GM19372 (cell line): ENCODE measurements around the gene ICA1.

Experiments
- ATAC-seq: cut with Tn5 transposase; IDR thresholded peaks from one replicate; pipeline ENCODE4 v1.9.1; 2021; ENCODE audit warnings: mild to moderate bottlenecking, low read depth, moderate library complexity; ENCODE audit not compliant: unreplicated experiment

Gene ICA1

GRCh38 chr7:8205031-8205387 is 57.0 kb downstream of the ICA1 start:
- no peak for ATAC-seq

GRCh38 chr7:8204339-8205030 is 57.5 kb downstream of the ICA1 start:
- no peak for ATAC-seq

DNA sequence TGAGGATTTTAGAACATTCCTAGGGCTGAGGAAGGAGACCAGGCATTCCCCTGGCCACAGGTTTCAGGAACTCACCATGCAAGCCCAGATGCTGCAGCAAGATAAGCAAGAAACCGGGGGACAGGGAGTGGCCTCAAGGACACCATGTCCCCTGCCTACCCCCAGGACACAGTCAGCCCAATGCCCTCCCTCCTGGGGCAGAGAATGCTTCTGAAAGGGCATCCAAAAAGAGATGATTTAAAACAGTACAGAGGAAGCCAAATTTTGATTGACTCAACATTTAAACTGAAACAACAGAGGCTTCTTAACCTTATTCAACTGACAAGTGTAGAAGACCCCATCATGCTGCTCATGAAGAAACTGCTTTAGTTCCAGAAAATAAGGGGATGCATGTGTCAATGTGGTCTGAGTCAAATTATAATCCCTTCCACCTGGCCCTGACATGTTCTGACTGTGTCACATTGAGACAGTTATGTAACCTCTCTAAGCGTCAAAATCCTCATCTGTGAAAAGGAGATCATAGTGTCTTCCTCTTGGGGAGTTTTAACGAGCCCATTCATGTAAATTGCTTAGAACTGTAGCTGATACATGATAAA is 60.0 kb downstream of the ICA1 start:
- no peak for ATAC-seq

DNA sequence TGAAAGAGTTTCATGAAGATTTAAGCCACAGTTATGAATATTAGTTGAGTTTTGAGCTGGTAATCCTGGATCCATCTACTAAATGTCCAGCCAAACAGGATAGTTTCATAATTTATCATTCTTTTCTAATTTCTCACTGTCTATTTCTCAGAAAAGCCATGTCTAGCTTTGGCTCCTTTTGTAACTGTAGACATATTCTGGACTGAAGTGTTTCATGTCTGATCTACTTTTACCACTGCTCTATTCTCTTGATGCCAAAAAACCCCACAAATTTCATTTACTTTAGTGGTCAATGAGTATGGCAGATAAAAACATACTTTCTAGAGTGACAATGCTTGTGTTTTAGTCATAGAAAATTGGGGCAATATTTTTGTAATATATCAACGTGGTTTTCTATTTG is 61.2 kb downstream of the ICA1 start:
- ATAC-seq = no peak

DNA sequence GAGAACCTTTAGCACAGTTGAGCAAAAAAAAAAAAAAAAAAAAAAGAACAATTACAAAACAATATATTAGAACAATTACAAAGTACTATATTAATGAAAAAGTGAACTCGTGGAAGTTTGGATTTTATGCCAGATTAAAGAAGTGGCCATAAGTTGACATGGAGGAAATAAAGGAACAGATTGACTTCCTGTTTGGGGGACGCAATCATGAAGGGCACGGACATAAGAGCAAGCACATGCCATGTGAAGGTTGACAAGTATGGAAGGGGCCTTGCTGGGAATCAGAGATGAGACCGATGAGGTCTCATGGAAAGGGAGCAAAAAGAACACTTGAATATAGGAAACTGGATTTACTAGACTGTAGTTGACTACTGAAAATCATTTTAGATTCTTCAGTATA is 61.7 kb downstream of the ICA1 start:
- no peak for ATAC-seq

DNA sequence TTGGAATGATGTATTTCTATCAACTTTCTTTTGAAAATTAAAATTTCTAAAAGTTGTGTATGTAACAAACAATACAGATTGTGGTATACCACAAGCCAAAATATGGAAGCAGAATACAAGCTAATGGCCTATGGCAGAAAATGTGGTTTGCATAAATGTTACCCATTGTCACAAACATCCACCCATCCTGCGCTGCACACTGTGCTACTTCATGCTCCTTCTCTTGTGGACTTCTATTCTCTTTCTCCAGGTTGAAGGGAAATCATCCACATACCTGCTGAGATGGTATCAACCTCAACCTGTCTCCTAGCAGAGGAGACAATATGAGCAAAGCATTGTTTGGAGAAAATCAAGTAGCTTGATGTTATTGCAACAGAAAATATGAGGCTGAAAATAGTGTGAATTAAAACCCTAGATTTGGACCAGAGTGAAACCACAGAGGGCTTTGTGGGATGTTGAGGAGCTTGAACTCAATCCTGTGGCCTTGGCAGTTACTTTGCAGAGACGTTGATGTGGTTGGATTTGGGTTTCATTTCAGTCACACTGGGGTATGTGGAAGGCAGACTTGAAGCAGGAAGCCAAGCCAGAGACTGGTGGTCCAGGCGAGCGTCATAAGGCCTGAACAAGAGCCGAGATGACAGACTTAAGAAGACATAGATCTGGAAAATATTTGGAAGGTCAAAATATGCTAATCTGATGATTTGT is 63.8 kb downstream of the ICA1 start:
- no peak for ATAC-seq

DNA sequence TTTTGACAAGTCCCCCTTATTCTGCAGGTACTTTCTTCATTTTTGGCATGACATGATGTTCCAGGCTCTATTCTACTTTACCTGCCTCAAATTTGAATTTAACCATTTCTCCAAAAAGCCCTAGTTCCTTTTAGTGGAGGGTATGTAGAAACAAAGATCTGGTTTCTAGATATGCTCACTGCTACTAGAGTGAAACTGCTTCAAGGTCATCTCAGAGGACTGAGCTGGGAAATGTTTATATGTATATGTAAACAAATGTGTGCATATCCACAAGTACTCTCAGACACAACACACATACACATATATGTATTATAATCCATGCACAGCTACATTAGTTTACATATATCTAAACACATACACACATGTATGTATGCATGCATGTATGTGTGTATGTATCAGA is 69.1 kb downstream of the ICA1 start:
- ATAC-seq = no peak

DNA sequence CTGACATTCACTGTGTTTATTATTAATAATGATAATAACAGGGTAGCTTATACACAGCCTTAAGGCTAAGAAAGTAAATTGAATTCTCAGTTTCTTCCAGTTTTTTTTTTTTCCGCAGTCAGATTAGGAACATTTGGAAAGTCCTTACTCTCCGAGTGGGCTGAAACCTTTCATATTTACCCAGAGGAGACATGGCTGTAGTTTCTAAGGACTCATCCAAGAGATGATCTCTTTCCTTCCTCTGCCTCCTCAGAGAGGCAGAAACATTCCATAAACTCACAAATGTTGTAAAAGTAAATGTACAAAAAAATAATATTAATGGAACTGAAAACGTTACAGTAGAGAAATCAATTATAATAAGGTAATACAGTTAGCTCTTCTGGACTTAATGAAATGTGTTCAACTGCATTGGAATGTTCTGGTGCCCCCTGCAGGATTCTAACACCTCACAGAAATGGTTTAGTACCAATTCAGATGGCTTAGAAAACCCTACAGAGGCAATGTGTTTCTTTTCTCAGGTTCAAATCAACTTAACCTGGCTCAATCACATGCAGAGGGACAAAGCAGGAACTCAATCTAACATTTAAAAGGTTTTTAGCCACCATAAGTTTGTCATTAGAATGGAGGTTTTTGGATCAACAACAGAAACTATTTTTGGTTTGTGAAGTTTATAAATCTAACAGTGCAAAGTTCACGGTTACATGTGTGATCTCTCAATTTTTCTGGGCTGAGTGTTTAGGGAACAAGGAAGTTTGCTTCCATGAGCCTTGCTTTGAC is 71.7 kb downstream of the ICA1 start:
- peak; percentile 94 for ATAC-seq

DNA sequence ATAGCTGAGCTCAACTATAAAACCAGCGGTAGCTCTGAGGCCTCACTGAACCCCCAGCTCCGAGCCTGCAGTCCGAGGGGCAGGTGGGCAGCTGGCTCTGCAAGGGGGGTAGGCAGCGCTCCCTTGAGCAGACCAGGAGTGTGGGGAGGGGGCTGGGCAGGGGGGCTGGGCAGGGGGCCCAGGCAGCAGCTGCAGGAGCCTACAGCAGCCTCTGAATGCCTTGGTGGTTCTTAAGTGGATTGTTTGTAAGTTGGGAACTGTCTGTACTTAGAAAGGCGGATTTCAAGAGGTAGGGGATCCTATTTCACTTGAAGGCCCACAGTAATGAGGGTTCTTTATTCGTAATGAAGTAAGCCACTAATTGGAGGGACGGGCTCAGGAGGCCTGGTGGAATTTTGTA is 72.3 kb downstream of the ICA1 start:
- ATAC-seq = no peak

DNA sequence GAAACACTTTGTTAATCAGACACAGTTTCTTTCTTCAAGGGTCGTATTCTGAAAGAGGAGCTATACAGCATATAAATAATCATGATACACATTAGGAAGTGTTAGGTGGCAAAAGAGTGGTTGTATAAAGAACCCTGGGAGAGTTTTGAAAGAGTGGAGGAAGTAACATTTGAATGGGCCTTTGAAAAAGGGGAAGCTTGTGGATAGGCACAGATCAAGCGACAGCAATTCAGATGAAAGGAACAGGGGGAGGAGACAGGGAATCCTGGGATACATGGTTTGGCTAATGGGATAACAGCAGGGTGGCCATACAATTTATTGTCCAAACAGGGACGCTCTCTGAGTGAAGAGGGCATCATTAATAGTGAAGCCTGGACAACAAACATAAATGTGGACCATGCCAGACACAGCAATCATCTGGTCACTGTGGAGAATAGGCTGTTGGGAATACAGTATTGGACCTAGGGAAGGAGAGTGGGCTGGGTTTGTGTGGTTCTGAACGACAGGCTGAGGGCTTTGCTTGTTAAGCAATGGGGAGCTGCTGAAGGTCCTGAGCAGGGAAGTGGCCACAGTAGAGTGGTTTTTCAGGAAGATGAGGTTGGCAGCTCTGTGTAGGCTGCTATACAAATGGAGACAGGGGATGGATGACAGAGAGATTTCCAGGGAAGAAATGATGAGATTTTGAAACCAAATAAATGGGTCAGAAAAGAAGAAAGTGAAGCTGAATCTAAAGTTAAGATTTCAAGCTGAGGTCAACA is 75.9 kb downstream of the ICA1 start:
- no peak for ATAC-seq

DNA sequence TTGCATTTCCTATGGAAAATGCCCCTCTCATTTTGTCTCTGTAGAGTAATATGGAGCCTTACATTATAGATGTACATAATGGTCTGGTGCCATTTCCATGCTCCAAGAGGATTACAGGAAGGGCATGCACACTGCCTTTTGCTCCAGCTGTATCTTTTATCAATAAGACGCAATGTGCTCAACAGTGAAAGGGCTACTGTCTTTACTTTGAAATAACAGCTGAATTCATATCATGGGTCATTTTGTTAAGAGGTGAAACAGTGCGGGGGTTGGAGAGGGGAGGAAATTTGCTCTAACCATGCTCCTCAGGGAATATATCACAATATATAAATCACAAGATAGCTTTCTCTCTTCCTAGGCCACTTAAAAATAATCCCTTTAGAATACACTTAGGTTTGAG is 77.7 kb downstream of the ICA1 start:
- no peak for ATAC-seq

DNA sequence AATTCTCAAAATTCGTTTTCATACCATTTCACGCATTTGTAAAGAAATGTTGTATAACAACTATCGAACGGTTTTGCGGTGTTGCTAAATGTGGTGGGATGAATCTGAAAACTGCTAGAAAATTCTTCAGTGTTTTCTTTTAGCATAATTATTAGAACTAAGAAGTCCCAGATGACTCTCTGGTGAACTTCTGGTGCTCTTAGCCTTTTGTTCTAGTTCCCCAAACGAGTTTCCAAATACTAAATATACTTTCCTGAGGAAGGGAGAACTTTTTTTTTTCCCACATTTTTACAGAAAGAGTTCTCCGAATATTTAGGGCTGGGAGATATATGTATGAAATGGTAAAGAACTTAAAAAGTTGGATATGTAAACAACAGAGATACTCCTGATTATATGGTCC is 82.5 kb downstream of the ICA1 start:
- ATAC-seq = no peak

GRCh38 chr7:8178353-8178752 is 83.6 kb downstream of the ICA1 start:
- ATAC-seq = no peak

DNA sequence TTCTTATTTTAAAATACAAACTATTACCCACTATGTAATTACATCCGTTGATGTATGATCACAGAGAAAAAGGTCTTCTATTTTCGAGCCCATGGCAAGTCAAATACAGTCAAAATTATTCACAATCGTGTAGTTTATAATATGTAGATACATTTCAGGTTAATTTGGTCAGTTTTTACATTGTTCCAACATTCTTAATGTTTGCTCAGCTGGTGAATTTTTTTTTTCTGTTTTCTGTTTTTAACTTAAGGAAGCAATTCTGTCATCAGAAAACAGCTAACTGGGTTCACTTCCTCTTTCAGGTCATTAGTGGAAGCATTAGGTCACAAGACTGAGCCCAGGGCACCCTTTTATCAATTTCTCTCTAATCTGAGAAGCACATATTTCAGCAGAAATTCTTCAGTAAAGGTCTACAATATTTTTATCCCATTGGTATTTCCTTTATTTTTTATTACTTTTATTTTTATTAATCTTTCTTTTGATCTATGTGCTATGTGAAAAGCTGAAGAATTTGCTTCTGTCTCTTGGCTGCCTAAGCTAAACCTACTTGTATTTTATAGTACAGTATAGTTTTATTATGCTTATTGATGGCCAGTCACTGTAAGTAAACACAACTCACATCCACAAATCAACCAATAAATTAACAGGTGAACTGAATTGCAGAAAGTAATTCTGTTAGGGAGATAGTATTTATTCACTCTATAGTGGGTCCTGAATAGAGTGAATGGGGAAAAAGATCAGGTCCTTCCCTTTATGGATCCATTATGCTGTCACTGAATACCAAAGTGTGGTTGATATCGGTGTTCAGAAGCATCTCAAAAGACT is 84.6 kb downstream of the ICA1 start:
- peak; percentile 46 for ATAC-seq

GRCh38 chr7:8176370-8177081 is 85.4 kb downstream of the ICA1 start:
- peak; percentile 60 for ATAC-seq

- no peak for ATAC-seq
Observed at GRCh38 chr7:8175929-8176369, 86.0 kb downstream of the ICA1 start.

- ATAC-seq = no peak
Observed at GRCh38 chr7:8172372-8173354, 89.3 kb downstream of the ICA1 start.

DNA sequence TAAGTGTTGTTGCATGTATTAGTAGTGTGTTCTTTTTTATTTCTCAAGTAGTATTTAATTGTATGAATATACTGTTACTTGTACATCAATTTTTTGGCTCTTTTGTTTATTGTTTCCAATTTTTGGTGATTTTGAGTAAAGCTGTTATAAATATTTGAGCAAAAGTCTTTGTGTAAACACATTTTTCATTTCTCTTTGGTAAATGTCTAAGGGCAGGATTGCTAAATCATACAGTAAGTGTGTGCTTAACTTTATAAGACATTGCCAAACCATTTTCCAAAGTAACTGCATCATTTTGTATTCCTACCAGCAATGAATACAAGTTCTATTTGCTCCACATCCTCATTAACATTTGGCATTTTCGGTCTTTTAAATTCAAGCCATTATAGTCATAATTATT is 92.8 kb downstream of the ICA1 start:
- no peak for ATAC-seq
